ENCODE results near the gene CACNA1D. TPM values are rescaled to one million over a fixed set of nuclear protein-coding genes. Genes with fewer than 3 reads are reported as not detected.

The CACNA1D gene
- total and polyA plus RNA-seq, 2 donors (not counting 3 experiments of a cell fraction or from before 2014, with no cell fraction given) = 0.06 TPM; not detected in 1

GRCh38 chr3:53555068-53555588 lies 60.7 kb downstream of the CACNA1D start:
- Histone ChIP-seq H4K20me1 (replicated peaks; ENCODE audit: control insufficient read depth, extremely low read depth, insufficient read depth, low read length) (no peaks in the 10 kb centered on the region), H2AFZ (ENCODE audit: low read depth, low read length) (no peak overlapping the region), H3K36me3 (ENCODE audit: control insufficient read depth in 2 of 2, extremely low read depth in 1 of 2, insufficient read depth in 2 of 2, low read length in 2 of 2) (no peaks in the 10 kb centered on the region), H3K27ac (ENCODE audit: insufficient read depth, low read depth, low read length) (no peak overlapping the region), H3K4me2 (ENCODE audit: insufficient read depth, low read length) (no peak overlapping the region), H3K4me3 (replicated peaks in 1 of 3; ENCODE audit: insufficient read depth in 1 of 3, low read depth in 1 of 3, low read length in 3 of 3) (no peak overlapping the region), H3K4me1 (ENCODE audit: control insufficient read depth, extremely low read depth, insufficient read depth, low read length) (no peaks in the 10 kb centered on the region), H3K9me1 (replicated peaks; ENCODE audit: control insufficient read depth, extremely low read depth, insufficient read depth, low read length) (no peaks in the 10 kb centered on the region), H3K27me3 (ENCODE audit: control insufficient read depth in 2 of 2, insufficient read depth in 2 of 2, low read length in 2 of 2) (peaks cover under 1 to 1% of the 10 kb centered on the region in 2 experiments), H3K9ac (replicated peaks; ENCODE audit: extremely low read depth, insufficient read depth, low read length) (no peak overlapping the region), H3K9me3 (replicated peaks; ENCODE audit: control insufficient read depth, insufficient read depth, low read length) (no peaks in the 10 kb centered on the region), H3K79me2 (ENCODE audit: control insufficient read depth, insufficient read depth, low read length) (no peaks in the 10 kb centered on the region)
- no peak for DNase-seq (ENCODE audit: low read depth, low spot score)
- TF ChIP-seq MYC (IDR thresholded peaks at IDR 0.05; ENCODE audit: low read depth, low read length) (no peak), POLR2A (IDR thresholded peaks at IDR 0.05; ENCODE audit: low read depth, low read length) (no peak), GATA2 (IDR thresholded peaks at IDR 0.05; ENCODE audit: insufficient read depth, insufficient read length, low read depth, low read length) (no peak), JUN (IDR thresholded peaks at IDR 0.05; ENCODE audit: borderline replicate concordance, insufficient read depth, insufficient read length, low read depth) (no peak), FOS (IDR thresholded peaks at IDR 0.05; ENCODE audit: borderline replicate concordance, insufficient read depth, low read length) (no peak), EZH2 (IDR thresholded peaks at IDR 0.05; ENCODE audit: borderline replicate concordance, low read depth, low read length, severe bottlenecking) (no peak), POLR2AphosphoS5 (IDR thresholded peaks at IDR 0.05; ENCODE audit: insufficient read depth, low read depth, low read length) (no peak)
- TF ChIP-seq, protein P1, sequence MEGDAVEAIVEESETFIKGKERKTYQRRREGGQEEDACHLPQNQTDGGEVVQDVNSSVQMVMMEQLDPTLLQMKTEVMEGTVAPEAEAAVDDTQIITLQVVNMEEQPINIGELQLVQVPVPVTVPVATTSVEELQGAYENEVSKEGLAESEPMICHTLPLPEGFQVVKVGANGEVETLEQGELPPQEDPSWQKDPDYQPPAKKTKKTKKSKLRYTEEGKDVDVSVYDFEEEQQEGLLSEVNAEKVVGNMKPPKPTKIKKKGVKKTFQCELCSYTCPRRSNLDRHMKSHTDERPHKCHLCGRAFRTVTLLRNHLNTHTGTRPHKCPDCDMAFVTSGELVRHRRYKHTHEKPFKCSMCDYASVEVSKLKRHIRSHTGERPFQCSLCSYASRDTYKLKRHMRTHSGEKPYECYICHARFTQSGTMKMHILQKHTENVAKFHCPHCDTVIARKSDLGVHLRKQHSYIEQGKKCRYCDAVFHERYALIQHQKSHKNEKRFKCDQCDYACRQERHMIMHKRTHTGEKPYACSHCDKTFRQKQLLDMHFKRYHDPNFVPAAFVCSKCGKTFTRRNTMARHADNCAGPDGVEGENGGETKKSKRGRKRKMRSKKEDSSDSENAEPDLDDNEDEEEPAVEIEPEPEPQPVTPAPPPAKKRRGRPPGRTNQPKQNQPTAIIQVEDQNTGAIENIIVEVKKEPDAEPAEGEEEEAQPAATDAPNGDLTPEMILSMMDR (IDR thresholded peaks at IDR 0.05; ENCODE audit: extremely low read depth in 1 of 2, insufficient read depth in 1 of 2, low read depth in 1 of 2, low read length in 2 of 2) = no peak
- TF ChIP-seq, protein P2, sequence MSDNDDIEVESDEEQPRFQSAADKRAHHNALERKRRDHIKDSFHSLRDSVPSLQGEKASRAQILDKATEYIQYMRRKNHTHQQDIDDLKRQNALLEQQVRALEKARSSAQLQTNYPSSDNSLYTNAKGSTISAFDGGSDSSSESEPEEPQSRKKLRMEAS (IDR thresholded peaks at IDR 0.05; ENCODE audit: insufficient read depth, insufficient read length) = no peak
- intact Hi-C loops (cut with micrococcal nuclease) = no loop called here
- ChIA-PET CTCF (no interaction called here), POLR2A (no interaction called here)
- FAIRE-seq = no peak
- dilution Hi-C loops (cut with MboI; ENCODE audit: extremely low pct_ligation_motif_present, low sequenced_read_pairs) = no loop called here
- no TSS peak for BruUV-seq (replicated peaks)
